Measurements from ENCODE around the gene MON2. TPM values are rescaled to one million over a fixed set of nuclear protein-coding genes. Genes with fewer than 3 reads are reported as not detected.

MON2 gene, protein sequence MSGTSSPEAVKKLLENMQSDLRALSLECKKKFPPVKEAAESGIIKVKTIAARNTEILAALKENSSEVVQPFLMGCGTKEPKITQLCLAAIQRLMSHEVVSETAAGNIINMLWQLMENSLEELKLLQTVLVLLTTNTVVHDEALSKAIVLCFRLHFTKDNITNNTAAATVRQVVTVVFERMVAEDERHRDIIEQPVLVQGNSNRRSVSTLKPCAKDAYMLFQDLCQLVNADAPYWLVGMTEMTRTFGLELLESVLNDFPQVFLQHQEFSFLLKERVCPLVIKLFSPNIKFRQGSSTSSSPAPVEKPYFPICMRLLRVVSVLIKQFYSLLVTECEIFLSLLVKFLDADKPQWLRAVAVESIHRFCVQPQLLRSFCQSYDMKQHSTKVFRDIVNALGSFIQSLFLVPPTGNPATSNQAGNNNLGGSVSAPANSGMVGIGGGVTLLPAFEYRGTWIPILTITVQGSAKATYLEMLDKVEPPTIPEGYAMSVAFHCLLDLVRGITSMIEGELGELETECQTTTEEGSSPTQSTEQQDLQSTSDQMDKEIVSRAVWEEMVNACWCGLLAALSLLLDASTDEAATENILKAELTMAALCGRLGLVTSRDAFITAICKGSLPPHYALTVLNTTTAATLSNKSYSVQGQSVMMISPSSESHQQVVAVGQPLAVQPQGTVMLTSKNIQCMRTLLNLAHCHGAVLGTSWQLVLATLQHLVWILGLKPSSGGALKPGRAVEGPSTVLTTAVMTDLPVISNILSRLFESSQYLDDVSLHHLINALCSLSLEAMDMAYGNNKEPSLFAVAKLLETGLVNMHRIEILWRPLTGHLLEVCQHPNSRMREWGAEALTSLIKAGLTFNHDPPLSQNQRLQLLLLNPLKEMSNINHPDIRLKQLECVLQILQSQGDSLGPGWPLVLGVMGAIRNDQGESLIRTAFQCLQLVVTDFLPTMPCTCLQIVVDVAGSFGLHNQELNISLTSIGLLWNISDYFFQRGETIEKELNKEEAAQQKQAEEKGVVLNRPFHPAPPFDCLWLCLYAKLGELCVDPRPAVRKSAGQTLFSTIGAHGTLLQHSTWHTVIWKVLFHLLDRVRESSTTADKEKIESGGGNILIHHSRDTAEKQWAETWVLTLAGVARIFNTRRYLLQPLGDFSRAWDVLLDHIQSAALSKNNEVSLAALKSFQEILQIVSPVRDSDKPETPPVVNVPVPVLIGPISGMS (N-terminal part only)
- total RNA-seq = 17.9 and 23.4 TPM in 2 replicates

GRCh38 chr12:62466594-62467491 lies at the start of gene MON2:
MON2 (plus strand) TSS chr12:62466826; CDS start chr12:62467208, 382 bp downstream.

Other genes starting within 250 kb of the MON2 start
- 24.4 and 33.4 TPM in 2 replicates for gene USP15, start 206.4 kb upstream of the MON2 start, total RNA-seq

All from airway epithelial cell (primary cell).